AML-193 (cell line): ENCODE measurements around the gene SLC25A25.
"Not testable (repeated sequence)": the region's sequence is repeated elsewhere in the genome, so short reads cannot be mapped to it uniquely, and the experiment has no call there.

ENCODE experiments used
- DNase-seq, 2 experiments: peaks; one replicate each; lab custom pipeline; 2025; lab: John Stamatoyannopoulos, UW

SLC25A25 gene

DNA sequence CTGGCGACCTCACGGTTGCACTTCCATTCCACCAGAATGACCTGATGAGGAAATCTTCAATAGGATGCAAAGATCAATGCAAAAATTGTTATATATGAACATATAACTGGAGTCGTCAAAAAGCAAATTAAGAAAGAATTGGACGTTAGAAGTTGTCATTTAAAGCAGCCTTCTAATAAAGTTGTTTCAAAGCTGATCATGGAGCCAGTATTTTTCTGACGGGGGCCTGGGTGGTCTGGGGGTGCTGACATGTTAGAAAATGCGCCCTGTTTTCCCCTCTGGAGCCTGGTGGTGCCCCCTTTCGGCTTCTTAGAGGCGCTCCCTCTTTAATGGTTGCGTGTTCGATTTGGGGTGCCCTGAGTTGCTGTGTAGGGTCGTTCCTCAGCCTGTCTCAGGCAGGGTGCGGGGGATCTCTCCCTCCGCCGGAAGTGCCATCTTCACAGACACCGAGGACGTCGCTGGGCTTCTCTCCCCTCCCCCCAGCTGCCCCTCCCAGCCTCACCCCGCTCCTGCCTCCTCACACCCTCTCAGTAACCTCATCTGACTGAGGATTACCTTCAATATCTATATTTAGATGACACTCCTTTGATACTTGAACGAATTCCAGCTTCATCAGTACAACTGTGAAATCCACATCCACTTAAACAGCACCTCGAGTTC, 41.1 kb downstream of the SLC25A25 start:
- DNase-seq: no peak

- not testable (repeated sequence) for DNase-seq
These were observed 43.7 kb downstream of the SLC25A25 start for GRCh38 chr9:128111726-128112125.

DNA sequence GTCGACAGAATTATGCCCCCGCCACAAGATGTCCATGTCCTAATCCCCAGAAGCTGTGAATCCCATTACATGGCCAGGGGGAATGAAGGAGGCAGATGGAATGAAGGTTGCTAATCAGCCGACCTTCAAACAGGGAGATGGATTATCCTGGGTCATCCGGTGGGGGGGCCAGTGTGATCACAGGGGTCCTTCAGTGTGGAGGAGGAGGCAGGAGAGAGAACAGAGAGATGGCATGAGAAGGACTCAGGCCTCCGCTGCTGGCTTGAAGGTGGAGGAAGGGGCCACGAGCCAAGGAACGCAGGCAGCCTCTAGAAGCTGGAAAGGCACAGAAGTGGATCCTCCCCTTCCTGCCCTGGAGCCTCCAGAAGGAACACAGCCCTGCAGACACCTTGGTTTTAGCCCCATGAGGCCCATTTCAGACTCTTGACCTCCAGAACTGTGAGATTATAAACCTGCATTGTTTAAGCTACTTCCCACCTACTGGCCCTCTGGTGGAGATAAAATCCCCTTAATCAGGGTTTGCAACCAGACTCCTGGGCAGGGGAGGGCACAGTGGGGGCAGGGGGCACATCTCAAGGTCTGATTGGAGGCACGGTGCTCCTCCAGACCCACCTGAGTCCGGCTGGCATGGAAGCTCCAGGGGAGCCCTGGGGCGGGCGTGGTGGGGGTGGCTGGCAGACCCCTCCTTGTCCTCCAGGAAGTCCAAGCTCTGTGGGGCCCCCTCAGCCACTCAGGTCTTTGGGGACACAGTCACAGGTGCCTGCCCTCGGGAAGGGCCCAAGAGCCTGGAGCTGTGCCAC, 45.7 kb downstream of the SLC25A25 start:
- no peak for DNase-seq

DNA sequence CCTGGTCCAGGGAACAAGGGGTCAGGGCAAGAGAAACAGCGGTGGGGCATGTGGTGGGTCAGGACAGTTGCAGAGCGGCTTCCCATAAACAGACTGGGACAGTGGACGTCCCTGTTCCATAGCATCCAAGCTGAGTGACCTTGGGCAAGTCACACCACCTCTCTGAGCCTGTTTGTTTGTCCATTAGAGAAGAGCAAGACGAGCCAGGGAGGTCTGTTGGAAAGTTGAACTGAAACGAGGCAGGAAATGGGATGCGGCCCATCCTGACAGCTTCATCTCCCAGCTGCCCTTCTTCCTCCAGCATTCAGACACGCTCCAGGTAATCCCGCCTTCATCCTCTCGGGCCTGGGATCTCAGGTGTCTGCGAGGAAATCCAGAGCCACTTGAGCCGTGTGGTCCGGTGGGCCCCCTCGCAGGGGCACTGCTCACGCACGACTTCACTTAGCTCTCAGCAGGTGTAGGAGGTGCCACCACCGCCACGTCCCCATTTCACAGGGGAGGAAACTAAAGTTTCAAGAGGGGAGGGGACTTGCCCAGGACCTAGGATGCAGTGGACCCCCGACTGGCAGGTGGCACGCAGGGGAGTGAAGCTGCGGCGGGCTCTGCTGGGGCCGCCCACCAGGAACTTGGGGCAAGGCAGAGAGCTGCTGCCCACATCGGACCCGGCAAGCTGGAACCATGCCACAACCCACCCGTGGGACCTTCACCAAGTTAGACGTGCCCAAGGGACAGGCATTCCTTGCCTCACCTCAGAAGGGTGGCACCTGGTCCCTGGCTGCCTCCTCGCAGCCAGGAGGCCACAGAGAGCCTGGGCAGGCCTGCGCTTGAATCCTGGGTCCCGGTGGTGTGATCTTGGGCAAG, 46.5 kb downstream of the SLC25A25 start:
- DNase-seq: no peak

GRCh38 chr9:128115187-128116103, 47.4 kb downstream of the SLC25A25 start:
- DNase-seq: no peak

DNA sequence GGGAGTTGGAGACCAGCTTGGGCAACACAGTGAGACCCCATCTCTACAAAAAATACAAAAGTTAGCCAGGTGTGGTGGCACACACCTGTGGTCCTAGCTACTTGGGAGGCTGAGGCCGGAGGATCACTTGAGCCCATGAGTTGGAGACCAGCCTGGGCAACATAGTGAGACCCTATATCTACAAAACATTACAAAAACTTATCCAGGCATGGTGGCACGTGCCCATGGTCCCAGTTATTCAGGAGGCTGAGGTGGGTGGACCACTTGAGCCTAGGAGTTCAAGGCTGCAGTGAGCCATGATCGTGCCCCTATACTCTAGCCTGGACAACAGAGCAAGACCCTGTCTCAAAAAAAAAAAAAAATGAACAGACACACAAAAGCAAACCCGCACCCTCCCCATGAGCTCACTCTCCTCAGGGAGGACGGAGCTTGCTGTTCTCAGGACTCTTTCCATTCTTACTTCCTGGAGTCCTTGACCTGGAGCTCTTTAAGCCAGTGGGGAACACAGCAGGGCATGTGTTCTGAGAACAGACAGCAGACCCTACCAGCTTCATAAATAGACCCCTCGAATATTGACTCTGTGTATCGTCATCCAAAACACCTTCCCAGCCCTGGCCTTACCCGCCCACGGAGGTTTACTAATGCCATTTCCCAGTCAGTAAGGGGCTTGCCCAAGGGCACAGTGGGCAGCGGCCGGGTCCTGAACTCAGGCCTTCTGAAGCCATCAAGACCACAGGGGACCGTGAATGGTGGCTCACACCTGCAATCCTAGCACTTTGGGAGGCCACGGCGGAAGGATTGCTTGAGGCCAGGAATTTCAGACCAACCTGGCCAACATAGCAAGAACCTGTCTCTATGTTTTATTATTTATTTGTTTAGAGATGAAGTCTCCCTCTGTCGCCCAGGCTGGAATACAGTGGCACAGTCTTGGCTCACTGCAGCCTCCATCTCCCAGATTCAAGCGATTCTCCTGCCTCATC, 48.4 kb downstream of the SLC25A25 start:
- no peak for DNase-seq

DNA sequence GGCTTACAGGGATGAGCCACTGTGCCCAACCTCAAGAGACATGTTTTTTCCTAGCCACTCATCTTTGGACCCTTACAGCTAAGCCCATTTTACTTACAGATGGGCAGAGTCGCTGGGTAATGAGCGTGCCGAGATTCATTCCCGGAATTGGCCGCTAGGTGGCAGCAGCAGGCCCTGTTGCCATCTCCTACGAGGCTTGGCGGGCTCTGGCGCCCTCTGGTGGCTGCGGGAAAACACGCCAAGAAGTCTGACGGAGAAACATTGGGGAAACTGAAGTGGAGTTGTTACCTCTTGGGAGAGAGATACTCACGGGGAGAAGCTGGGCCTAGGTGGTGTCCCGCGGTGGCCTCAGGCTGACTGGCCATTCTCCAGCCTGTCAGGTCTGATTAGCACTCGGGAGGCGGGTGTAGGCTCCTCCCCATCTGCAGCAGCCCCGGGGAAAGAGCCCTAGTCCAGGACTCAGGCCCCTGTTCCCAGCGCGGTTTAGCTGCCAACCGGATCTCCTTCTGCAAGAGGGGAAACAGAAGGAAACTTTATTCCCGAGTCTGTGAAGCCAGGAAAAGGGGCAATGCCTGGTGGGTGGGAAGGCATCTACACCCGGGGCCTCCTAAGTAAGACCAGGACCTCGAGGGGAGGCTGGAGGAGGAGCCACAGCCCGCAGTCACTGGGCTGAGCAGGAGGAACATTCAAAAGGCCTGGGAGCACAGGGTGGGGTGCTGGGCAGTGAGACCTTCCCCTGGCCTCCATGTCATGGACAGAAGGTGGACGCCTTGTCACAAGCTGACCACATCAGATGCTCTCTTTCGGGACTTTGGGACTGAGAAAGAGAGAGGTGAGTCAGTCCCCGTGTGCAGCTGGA, 49.8 kb downstream of the SLC25A25 start:
- DNase-seq: peak; percentile 81

DNA sequence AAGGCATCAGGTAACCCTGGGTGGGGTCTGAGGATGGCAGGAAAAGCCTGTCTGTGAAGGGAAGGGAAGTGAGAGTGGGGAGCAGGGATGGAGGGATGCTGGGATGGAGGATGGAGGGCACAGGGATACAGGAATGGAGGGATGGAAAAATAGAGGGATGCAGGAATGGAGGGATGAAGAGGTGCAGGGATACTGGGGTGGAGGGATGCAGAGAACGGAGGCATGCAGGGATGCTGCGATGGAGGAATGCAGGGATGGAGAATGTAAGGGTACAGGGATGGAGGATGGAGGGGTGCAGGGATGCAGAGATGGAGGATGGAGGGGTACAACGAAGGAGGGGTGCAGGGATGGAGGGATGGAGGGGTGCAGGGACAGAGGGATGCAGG, 50.4 kb downstream of the SLC25A25 start:
- no peak for DNase-seq

GRCh38 chr9:128118971-128119665, 51.1 kb downstream of the SLC25A25 start:
- DNase-seq: no peak

DNA sequence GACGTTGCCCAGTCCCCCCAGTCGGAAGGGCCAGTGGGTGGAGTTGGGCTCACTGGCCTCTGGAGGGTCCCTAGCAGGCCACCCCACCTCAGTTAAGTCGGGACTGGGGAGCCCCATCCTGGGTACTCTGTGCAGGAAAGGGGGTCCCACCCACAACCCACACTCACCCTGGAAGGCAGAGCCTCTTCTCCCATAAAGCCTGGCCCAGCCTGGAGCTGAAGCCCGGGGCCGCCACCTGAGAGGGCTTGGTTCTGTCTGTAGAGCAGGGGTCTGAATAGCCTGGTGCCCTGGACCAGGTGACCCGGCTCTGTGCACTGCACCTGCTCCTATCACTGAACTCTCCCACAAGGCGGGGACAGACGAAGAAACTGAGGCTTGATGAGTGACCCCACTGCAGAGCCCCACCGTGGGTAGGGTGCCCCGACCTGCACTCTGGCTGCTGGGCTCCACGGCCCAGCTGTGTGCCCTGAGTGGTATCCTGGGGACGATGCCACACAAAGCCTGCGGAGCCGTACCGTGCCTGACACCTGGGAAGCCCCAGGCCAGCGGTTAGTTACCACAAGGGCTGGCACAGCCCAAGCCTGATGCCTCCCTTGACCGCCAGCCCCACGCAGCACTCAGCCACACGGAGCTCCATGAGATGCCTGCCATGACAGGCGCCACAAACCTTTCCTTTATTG, 52.2 kb downstream of the SLC25A25 start:
- no peak for DNase-seq

DNA sequence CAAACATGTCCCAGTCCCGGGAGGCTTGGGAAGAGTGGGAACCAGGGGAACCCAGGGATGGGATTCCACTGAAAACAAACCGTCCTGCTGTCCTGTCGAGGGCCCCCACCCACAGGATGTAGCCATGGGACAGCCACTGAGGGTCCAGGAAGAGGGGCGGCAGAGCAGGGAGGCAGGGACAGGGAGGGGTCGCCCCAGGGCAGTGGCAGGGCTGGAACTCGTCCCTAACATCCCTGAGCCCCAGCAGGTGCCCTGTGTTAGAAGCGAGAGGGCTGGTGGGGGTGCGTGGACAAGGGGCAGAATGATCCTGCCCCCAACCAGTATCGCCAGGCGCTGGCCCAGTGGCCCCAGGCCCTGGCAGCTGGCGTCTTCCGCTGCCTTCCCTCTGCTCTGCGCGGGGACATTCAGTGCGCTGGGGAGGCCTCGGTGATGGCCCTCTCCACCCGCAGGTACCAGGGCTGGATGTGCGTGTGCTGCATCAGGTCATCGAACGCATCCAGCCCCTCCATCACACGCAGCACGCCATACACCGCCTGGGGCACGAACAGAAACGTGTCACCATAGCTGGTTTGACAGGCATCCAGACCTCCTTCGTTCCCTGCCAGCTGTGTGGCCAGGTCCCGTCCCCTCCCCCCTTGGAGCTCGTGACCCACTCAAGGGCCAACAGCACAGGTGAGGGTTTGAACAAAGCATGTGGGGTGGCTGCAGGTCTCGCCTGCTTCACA, 52.9 kb downstream of the SLC25A25 start:
- DNase-seq: no peak

DNA sequence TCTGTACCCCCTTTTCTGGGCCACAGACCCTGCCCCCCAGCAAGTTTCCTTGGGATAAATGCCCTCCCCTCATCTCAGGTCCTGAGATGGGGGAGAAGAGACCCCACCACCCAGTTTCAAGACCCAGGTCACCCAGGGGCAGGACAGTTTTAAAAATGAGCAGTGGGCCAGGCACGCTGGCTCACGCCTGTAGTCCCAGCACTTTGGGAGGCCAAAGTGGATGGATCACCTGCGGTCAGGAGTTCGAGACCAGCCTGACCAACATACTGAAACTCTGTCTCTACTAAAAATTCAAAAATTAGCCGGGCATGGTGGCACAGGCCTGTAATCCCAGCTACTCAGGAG, 53.4 kb downstream of the SLC25A25 start:
- DNase-seq: no peak

DNA sequence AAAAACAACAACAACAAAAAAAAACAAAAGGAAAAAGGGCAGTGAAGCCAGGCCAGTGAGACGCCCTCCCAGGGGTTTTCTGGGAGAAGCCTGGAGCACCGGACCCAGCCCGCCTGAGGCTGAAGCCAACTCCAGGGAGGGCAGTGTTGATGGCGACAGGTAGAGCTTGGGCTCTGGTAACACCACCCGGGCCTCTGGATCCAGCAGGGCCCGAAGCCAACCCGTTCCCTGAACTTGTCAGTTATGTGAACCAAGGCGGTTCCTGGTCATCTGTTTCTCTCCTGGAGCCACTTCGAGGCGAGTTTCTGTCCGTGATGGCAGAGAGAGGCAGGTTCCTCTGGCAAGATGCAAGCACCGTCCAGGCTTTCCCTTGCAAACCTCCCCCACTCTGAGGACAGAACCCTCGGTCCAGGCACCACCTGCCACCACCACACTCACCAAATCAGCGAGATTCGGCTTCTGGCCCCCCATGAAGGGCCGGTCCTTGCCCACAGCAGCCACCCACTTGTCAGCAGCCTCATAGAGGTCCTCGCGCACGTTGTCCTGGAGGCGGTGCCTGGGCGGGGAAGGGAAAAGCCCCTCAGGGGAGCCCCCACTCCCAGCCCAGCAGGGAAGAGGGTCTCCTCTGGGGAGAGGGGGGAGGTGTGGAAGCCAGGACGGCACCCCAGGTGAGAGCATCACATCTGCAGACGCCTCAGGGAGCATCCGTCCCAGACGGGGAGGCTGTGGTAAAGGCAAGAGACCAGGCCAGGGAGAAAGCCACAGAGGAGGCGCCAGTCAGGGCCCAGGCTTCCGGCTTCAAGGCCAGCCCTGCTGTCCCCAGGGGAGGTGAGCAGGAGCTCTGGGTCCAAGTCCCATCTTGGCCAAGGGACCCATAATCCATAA, 54.1 kb downstream of the SLC25A25 start:
- no peak for DNase-seq

DNA sequence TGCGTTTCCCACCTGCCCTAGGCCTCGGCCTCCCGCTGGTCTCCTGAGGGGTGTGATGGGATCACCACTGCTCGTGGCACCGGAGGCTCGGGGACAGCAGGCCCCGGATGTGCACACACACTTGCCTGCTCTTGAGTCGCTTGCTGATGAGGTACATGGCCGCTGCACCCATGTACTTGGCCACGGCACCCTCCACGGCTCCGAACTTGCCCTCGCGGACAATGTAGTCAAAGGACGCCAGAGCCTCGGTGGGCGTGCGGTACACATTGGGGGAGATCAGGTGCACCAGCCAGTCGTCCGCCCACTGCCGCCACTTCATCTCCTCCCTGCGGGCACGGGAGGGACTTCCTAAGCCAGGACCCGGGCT, 54.8 kb downstream of the SLC25A25 start:
- no peak for DNase-seq

- DNase-seq: no peak
These were observed 55.5 kb downstream of the SLC25A25 start for GRCh38 chr9:128123451-128124080.

DNA sequence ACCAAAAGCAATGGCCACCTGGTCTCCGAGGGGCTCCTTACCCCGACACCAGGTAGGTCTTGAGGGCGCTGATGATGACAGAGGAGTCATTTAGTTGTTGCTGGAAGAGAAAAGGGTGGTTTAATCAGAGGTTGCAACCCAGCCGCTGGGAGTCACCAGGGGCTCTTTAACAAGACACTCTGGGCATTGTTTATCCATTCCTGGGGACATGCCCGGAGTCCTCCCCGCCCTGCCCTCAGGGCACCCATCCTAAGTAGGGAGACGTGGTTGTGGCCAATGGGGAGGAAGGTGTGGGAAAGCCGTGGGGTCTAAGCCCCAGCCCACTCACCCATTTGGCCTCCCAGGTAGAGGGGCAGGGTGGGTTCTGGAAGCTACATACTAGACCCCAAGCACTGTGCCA, 56.4 kb downstream of the SLC25A25 start:
- DNase-seq: no peak
